SKM-1 treated with dmso at 0.1 percent for 144 hours (cell line): ENCODE measurements around the gene MLC1.

Experiments used
- DNase-seq: peaks from one replicate; lab custom pipeline; 2025; ENCODE audit not compliant: unreplicated experiment; lab: John Stamatoyannopoulos, UW

MLC1 gene

DNA sequence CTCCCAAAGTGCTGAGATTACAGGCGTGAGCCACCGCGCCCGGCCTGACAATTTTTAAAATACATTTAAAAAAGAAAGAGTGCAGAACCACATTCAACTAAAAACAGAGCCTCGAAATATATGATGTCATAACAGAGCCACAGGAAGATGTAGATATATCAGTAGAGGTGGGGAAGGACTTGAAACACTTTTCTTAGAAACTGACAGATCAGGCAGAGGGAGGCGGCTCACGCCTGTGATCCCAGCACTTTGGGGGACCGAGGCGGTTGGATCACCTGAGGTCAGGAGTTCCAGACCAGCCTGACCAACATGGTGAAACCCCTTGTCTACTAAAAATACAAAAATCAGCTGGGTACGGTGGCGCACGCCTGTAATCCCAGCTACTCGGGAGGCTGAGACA is 7.0 kb downstream of the MLC1 start:
- no peak for DNase-seq

DNA sequence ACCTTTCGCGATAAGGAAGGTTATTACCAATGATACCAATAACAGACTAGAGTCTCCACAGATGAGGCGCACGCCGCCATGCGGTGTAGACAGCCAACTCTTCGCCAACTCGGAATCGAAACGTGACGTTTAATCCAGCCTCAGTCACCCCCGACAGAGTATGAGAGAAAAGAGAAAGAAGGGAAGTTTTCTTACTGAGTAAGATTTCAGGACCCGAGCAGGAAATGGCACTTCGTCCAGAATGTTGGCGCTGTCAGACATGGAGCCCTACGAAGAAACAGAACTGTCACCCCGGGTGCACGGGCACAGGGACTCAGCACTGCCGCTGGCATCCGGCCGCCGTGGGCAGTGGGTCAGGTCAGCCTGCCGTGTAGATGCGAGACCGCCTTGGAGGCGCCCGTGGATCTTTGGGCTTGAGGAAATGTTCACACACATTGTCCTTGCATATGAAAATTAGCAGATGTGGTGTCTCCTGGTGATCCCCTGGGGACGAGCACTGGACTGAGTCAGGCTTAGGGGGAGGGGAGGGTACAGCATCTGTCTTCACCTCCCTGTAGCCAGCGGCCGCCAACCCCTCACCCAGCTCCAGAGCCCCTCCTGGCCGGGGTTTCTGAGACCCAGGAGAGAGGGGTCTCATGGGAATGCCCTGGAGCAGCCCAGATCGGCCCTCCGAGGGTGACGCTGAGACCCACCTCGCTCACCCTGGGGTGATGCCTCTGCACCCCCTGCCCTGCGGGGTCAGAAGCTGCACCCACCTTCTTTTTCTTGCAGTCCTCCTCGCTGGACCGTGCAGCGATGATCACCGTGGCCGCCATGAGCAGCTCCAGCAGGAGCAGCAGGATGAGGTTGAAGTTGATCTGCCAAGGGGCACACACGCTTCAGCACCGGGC is 8.3 kb downstream of the MLC1 start:
- no peak for DNase-seq

DNA sequence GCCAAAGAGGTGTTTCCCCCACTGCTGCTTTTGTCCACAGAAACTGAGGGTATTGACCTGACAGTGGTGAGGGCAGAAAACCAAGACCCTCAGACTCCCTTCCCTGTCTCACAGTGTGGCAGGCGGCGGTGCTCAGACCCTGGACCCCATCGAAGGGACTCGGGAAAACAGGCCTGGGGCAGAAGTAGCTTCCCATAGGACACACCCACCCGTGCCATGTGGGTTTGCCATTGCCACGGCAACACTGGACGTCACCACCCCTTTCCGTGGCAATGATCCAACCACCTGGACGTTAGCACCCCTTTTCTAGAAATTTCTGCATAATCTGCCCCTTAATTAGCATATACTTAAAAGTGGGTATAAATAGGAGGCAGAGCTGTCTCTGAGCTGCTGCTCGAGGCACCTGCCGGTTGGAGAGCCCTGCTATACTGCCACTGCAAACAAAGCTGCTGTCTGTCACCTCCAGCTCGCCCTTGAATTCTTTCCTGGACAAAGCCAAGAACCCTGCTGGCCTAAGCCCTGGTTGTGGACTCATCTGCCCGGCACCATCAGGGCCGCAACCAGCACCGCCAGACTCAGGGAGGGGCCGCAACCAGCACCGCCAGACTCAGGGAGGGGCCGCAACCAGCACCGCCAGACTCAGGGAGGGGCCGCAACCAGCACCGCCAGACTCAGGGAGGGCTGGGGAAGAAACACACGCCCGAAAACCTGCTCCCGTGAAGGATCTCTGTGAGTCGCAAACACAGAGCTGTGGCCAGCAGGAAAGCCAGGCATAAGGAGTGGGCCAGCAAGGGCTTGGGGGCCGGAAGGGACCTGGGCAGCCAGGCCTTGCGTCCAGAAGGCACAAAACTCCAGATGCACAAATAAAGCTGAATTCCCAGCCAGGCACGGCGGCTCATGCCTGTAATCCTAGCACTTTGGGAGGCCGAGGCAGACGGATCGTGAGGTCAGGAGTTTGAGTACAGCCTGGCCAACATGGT is 10.4 kb downstream of the MLC1 start:
- DNase-seq, result no peak

DNA sequence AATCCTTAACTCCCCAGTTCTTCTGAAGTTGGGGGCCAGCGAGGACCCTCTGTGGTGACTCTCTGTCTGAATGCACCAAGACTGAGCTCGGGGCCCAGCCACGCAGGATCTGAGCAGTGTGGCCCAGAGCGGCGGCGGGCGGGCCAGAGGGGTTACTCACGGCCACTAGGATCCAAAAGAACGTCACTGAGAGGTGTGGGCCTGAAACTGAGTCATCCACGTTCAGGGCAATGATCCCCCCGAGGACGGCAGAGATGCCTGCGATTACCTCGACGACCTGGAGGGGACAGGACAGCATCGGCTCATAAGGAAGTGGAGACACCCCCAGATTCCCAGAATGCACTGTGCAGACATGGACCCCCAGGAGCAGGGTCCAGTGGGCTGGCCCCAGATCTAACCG is 11.2 kb downstream of the MLC1 start:
- DNase-seq, result no peak

DNA sequence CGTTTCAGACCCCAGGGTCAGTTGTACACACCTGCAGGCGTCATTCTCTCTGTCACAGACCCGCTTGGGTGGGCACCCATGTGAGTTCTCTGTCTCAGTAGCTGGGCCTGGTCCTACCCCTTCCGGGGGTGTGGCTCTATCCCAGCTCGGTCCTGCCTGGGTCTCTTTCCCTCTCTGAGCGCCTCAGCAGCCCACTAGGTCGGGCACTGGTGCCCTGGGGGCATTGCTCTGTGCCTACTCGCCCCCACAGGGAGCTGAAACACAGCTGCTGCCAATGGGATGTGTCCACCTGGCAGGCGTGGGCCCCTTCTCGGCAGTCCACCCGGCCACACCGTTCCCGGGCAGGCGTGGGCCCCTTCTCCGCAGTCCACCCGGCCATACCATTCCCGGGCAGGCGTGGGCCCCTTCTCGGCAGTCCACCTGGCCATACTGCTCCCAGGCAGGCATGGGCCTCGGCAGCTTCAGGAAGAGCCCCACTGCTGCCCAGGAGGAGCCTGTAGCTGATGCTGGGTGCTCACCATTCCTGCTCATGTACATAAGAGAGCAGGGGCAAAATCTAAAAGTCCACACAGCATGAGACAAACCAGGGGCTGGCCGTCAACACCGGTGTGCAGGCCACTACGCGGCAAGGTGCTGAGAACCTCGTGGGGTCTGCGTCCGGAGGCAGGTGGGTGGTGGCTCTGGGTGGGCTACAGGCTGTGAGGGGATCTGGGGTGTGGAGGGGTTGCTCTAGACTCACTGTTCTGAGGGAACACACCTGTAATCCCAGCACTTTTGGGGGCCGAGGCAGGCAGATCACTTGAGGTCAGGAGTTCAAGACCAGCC is 12.3 kb downstream of the MLC1 start:
- no peak for DNase-seq

DNA sequence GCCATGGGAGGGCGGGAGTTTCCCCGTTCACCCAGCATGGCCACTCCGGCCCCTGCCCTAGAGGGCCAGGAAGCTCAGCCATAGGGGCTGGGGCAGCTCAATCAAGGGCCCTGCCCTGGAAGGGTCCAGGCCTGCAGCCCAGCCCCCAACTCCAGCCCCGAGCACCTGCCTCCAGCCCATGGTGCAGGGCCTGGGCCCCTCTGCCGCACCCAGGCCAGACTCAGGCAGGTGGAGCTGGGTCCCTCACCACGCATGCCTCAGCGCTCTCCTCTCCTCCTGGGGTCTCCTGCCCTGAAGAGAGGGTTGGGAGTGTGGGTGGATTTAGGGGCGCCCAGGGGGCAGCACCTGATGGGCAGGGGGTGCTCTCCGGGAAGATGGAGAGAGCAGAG is 13.1 kb downstream of the MLC1 start:
- DNase-seq, result no peak

DNA sequence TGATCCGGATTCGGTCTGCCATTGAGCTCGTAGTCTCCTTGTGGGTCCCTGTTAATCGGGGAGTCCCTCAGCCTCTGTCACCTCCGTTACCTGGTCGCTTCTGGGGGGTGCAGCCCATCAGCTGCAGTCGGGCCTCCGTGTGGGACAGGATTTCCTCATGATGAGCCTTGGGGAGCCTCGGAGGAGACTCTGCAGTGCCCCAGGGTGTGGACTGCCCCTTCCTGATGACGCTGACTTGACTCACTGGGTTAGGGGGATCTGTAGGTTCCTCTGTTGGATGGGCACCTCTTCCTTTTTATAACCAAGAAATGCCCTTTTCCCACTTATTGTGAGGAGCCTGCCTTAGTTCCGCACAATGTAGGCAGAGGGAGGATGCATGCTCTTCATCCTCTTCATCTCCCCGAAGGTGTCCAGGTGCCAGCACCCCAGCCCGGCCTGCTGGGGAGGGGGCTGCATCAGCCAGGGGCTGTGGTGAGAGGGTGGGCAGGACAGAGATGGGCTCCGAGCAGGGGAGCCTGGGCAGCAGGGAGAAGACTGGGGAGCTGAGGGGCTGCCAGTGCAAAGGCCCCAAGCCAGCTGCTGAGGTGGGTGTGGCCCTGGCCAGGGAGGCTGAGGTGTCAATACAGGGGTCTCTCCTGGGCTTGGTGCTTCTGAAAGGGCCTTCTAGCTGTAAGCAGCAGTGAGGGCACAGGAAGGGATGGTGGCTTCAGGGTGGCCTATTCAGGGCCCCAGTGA is 13.6 kb downstream of the MLC1 start:
- no peak for DNase-seq

DNA sequence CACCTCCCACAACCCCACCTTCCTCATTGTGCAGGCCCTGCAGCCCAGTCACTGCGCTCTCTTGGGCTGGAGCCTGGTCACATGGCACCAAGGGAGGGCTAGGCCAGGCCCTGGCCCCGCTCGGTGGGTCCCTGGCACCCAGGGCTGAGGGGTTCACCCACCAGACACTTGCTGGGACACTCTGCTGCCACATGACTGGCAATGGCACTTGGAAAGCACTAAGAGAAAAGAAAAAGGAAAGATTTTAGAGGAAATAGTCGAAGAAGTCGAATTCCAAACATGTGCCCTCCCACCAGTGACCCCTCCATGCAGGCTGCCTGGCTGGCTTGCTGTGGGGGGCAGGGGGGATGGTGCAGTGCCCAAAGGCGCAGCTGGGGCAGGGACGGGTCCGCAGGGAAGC is 14.9 kb downstream of the MLC1 start:
- no peak for DNase-seq

DNA sequence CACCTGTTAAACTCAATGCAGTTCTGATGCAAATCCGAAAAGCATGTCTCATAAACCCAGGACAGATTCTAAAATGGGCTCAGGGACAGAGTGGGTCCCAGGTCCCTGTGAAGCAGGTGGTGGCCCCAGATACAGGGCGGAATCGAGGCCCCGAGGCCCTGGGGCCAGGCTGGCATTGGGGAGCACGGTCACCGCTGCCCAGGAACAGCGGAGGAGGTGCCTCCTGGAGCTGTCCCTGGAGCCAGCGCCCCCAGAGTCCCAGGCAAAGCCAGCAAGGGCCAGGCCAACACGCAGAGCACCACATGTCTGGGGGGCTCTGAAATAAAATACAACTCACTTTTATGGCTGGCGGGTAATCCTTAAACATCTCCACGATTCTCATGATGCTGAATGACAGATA is 17.1 kb downstream of the MLC1 start:
- DNase-seq, result no peak

DNA sequence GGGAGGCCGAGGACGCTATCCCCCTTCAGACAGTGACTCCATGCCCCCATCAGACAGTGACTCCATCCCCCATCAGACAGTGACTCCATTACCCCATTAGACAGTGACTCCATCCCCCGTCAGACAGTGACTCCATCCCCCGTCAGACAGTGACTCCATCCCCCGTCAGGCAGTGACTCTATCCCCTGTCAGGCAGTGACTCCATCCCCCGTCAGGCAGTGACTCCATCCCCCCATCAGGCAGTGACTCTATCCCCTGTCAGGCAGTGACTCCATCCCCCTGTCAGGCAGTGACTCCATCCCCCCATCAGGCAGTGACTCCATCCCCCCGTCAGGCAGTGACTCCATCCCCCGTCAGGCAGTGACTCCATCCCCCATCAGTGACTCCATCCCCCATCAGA is 18.0 kb downstream of the MLC1 start:
- DNase-seq, result no peak

DNA sequence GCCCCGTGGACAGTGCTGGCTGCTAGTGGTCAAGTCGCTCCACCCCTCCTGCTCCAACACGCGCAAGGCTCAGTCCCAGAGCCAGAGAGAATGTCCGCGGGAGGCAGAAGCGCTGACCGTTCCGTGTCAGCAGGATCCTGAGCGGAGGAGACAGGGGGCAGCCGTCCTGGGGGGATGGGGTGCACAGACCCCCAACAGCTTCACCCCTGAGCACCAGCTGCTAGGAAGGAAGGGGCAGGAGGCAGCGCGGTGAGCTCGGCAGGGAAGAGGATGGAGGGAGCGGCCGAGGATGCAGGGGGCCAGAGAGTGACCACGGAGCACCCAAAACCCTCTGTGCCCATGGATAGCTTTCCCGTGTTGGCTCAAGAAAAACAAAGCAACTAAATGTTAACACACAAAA is 20.8 kb downstream of the MLC1 start:
- no peak for DNase-seq

DNA sequence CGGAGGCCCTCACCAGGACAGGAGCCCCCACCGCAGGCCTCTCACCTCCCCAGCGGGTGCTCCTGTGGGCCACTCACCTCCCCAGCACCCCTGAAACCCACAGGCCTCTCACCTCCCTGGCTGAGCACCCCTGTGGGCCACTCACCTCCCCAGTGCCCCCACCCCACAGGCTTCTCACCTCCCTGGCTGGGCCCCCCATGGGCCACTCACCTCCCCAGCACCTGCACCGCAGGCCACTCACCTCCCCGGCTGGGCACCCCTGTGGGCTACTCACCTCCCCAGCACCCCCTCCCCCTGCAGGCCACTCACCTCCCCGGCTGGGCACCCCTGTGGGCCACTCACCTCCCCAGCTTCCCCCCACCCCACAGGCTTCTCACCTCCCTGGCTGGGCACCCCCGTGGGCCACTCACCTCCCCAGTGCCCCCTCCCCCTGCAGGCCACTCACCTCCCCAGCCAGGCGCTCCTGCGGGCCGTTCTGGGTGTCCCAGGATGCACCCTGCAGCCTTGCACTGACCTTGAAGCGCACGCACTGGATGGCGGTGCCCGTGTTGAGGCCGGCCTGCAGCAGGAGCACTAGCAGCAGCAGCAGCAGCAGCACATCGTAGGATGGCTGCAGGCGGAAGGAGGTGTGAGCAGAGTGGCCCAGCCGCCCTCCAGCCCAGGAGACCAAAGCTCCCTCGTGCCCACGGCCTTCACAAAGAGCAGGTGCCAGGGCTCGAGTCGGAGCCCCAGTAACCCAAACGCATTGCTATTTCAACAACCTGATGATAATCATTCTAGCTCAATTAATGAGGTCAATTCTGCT is 21.4 kb downstream of the MLC1 start:
- DNase-seq, result no peak

DNA sequence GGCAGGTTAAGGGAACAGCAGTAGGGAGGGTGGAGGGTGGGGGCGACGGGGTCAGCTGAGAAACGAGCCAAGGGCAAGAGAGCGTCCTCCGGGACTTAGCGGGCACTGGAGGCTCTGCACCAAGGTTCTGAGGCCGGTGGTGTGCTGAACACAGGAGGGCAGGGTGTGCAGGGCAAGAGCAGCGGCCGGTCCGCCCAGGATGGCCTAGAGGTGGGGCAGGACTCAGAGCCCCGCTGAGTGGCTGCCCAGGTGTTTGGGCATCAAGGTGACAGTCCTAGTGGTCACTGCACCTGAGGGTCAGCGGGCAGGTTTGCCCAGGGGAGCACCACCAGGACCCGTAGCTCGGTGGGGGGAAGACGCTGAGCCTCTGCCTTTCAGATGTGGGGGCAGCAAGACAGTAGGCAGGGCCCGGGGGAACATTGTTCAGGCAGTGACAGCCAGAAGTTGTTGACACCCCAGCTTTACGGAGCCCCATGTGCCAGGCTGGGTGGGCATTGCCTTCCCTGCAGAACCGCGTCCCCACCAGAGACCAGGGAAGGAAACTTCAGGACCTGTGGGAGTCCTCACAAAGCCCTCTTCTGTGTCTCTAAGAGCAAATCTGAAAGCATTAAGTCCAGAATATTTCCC is 22.6 kb downstream of the MLC1 start:
- no peak for DNase-seq

DNA sequence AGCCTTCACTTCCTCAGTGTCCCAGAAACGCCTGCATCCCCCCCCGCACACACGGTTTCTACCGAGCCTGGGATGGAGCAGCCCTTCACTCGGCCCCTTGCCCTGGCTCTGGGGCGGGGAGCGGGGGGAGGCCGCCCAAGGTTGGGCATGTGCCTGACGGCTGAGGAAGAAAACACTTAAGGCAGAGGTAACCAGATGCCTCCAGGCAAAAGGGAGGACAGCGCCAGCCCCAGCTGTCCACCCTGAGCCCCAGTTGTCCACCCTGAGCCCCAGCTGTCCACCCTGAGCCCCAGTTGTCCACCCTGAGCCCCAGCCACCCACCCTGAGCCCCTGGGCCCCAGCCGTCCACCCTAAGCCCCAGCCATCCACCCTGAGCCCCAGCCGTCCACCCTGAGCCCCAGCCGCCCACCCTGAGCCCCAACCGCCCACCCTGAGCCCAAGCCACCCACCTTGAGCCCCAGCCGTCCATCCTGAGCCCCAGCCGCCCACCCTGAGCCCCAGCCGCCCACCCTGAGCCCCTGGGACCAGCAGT is 23.3 kb downstream of the MLC1 start:
- peak; percentile 94 for DNase-seq

DNA sequence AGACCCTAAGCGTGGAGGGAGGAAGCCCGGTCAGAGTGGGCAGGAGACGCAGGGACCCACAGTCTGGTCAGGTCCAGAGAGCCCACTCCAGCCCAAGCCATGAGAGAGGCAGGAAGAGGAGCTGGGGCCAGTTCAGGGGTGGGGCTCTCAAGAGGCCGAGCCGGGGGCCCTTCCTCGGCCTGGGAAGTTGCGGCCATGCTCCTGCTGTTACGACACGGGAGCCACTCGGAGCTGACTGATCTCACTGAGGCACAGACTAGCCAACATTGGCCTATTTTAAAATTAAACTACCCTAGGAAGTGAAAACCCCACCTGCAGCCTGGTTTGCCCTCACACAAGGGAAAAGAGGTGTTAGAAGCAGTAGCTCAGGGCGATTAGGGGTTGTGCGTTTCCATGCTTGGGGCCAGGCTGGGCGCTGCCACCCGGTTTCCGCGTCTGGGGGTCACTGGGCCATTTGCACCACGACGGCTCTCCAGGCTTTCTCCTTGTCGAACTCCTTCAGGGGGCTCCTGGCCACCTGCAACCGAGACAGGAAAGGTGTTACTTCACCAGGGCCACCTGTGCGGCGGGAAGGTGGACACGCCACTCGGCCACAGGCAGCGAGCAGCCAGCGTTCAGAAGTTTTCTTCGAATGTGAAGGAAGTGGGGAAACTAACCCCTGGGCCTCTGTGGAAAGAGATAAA is 23.9 kb downstream of the MLC1 start:
- peak; percentile 52 for DNase-seq

DNA sequence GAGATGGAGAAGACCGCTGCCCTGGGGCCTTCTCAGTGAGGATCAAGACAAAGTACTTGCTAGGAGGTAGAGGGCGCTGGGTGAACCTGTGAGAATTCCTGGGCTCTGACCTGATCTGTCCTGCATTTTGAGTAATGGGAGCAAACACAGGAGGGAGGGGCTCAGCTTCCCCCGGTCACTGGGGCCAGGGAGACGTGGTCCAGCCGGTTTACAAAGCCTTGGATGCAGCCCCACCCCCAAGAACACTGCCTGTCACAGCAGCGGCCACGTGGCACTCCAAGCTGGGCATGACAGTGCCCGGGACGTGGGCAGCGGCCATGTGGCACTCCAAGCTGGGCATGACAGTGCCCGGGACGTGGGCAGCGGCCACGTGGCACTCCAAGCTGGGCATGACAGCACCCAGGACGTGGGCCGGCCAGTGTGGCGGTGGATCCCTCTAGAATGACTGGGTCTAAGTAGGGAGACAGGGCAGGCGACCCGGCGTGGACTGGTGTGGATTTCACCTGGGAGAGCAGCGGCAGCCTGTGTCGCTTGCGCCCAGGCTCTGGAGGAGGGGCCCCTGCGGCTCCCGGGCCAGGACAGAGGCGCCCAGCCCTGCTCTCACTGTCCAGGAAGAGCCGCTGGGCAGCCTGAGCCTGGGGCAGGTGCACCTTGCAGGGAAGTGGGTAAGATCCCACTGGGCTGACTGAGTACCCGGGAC is 24.6 kb downstream of the MLC1 start:
- no peak for DNase-seq

DNA sequence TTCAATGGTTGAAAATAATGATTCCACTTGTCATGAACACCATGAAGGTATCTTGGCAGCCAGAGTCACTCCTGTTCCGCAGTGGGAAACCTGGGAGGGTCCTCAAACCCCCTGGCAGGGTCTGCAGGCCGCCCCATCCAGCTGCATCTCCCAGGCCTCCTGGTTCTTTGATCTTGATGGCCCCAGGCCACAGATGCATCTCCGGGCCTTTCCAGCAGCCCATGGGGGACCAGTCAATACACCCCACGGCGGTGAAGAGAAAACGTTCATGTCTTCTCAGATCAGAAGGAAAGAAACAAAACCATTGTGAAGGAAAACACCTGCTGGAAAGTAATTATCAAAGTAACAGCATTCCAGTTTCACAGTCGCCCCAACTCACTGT is 25.4 kb downstream of the MLC1 start:
- DNase-seq, result no peak
